ENCODE results near the gene LRBA.

- no peak for TF ChIP-seq POLR2AphosphoS5 (IDR thresholded peaks at IDR 0.05; ENCODE audit: low read depth, low read length)
- no peak for TF ChIP-seq POLR2A (IDR thresholded peaks at IDR 0.05; ENCODE audit: low read depth, low read length)
- TF ChIP-seq TAF1 (IDR thresholded peaks at IDR 0.05; ENCODE audit: borderline replicate concordance, low read depth, low read length), result no peak
Measured at GRCh38 chr4:150744570-150744969, 270.5 kb downstream of the LRBA start.

Measured in GM12892 (cell line).